GM18951 (cell line): ENCODE results near the gene PID1.

ENCODE experiments used
- POLR2A ChIP-seq: IDR thresholded peaks from 4 replicates; pipeline ENCODE4 v1.6.1; 2011; ENCODE audit warnings: mild to moderate bottlenecking; ENCODE audit not compliant: insufficient read length, insufficient read depth; ENCODE audit errors: extremely low read depth
- in situ Hi-C: fragments of 300-500 bp; cut with MboI; formaldehyde crosslinking; loops from one replicate; pipeline ENCODE4 v1.12.0; 2022; ENCODE audit warnings: low sequenced_read_pairs, mixed read lengths, inconsistent platforms; ENCODE audit not compliant: unreplicated experiment

Gene PID1

DNA sequence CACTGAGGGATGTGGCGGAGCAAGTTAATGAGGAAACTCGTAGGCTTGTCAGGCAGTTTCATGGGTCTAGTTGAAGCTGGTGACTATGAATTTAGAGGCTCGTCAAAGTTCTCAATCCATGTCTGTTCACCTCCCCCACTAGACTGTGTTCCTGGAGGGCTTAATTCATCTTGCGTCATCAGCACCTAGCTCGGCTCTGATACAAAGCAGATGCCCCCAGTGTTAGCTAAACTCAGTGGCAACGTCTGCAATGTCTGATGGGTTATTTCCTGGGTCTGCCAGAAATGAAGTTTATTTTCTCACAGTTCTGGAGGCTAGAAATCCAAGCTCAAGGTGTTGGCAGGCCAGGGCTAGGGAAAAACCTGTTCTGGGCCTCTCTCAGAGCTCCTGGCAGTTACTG is 140.6 kb downstream of the PID1 start:
- in situ Hi-C loops = no loop called here
- TF ChIP-seq POLR2A = no peak

DNA sequence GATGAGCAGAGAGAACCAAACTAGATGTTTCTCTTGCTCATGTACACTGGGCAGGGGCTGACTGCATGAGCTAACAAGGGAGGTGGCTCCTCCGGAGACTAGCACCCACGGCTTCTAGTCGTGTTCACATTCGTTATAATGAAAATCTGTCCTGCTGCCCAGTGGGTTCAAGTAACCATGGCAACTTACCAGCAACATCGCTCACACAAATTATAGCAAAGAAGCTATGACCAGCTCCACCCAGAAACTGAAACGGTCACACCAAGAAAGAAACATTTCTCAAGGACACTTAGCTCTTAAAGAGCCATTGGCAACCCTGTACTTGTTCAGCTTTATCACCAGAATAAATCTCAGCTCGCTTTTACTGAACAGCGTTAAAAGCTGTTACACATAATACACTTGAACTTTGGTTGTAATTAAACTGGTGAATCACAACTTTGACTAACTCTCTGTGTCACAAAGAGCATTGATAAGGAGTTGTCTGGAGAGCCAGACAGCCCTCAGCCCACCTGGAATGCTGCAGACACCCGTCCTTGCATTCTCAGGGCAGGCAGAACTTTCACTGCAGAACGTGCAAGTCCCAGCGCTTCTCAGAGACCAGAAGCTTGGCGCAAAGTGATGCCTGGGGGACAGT is 141.2 kb downstream of the PID1 start:
- no peak for TF ChIP-seq POLR2A
- in situ Hi-C loops = no loop called here

DNA sequence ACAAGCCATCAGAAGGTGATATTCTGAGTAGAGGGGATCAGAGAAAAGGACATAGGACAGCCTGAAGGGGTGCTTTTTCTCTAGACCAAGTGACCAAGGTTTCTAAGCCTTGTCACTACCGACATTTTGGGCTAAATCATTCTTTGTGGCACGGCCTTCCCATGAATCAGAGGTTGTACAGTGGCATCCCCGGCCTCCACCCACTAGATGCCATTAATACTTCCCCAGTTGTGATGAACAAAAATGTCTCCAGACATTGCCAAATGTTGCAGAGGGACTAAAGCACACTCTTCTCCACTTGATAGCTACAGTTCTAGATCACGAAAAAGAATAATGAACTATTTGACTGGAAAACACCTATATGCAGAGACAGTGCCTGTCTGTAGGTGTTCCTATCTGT is 143.6 kb downstream of the PID1 start:
- in situ Hi-C loops = no loop called here
- no peak for TF ChIP-seq POLR2A

DNA sequence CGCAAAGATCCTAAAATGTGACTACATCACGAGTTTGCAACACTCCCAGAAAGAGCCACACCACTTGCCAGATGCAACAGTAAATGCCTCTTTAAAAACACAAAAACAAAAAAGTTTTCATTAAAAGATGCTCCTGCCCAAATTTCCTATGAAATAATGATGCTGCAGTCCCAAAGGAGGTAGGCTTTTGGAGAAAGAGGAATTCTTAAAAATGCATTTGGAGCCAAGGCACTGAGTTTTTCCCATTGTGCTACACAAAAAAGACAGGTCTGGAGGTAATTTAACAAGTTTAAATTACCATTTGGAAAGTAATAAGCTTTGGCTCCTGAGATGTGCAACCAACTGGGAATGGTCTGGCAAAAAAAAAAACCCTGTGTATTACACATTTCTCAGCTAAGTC is 145.0 kb downstream of the PID1 start:
- in situ Hi-C loops = no loop called here
- TF ChIP-seq POLR2A = no peak

DNA sequence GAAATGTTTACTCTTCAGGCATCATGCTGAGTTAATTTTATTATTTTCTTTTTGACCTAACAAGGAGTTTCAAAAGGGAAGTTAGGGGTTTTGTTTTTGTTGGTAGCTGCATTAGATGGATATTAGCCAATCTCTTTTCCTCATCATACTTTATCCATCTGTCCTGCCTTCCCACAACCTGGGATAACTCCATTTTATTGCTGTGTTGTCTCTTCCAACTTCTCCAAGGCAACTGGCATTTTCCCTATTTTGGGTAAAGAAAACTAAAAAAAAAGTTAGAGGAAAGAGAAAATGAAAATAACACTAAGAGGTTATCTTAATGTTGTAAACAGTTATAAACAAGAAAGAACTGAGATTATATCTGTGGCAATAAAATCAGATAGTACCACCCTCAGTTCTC is 147.0 kb downstream of the PID1 start:
- in situ Hi-C loops = no loop called here

DNA sequence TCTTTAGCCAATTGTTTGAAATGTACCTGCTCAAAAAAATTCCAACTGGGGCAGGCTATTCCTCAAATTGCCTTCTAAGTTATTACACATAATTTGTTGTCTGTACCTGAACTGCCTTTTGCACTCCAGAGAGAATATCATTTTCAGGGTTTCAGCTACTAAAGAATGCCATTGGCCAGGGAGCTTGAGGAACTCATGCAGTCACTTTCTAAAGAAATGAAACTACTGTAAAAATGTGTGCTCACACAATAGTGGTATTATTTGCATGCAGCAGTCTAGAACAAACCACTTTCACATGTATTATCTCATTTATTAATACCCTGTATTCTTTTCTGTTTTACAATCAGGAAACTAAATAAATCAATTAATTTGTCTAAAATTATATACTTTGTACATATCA is 152.2 kb downstream of the PID1 start:
- TF ChIP-seq POLR2A = no peak
- in situ Hi-C loops = no loop called here

More for the DNA sequence above, 147.0 kb downstream of the PID1 start:
- TF ChIP-seq POLR2A = no peak

DNA sequence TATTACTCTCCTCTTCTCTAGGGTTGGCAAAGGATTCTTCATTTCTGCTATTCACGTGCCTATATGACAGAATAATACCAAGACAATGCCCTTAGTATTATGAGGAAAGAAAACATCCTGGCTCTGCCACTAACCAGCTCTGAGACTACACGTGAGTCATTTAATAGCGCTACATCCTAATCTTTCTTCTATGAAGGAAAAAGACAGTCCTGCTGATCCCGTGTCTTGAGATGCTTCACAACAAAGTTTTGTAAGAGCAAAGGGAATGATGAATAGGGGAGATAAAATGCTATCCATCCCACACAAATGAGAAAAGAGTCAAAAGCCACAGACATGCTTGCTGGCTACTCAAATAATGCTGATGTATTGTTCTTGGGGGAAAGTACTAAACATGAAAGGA is 152.8 kb downstream of the PID1 start:
- in situ Hi-C loops = no loop called here
- TF ChIP-seq POLR2A = no peak

DNA sequence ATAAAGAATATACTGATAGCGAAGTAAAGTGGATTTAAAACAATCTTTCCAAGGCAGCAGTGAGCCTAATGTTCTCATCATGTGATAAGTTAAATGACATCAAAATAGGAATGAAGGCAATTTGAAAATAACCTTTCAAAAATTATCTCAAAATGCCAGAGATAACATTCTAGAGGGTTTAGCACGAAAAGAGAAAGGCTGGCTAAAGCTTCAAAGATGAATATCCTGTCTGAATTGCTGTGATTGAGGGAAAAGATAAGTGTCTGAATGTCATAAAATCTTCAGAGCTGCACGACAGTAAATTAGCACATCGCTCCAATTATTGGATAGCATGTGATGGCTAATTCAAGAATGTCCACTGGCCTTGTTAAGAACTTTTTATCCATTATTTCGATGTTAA is 159.3 kb downstream of the PID1 start:
- in situ Hi-C loops = no loop called here
- no peak for TF ChIP-seq POLR2A

DNA sequence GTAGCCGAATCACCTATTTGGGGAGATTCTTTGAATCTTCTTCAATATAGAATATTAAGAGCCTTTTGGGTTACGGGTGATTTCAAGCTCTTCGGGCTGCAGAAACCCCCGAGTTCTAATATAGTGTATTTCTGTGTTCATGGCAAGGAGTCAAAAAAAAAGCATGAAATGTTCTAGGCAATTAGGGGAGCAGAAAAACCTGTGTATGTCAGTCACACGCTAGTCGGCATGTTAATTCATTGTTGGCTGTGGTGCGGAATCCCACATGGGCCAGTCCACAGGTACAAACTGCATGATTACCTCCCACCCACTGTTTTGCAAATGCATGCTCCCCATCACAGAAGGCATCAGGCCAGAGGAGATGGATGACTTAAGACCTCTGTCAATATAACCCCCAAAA is 161.9 kb downstream of the PID1 start:
- in situ Hi-C loops = no loop called here
- TF ChIP-seq POLR2A = no peak

DNA sequence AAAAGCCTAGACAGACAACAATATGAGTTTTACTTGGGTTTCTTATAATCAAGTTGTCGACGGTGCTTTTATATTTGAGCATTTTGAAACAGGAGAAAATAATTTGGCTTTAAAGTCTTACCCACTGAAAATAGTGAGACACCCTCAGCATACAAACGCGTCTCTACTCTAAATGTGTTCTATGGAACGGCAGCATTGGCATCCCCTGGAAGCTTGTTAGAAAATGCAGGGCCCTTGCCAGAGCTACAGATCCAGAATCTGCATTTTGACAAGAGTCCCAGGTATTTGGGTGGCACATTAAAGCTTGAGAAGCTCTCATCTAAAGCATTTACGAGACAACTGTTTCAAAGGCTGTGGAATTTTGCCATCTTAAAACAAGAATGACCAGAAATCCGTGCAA is 163.5 kb downstream of the PID1 start:
- in situ Hi-C loops = no loop called here
- no peak for TF ChIP-seq POLR2A

DNA sequence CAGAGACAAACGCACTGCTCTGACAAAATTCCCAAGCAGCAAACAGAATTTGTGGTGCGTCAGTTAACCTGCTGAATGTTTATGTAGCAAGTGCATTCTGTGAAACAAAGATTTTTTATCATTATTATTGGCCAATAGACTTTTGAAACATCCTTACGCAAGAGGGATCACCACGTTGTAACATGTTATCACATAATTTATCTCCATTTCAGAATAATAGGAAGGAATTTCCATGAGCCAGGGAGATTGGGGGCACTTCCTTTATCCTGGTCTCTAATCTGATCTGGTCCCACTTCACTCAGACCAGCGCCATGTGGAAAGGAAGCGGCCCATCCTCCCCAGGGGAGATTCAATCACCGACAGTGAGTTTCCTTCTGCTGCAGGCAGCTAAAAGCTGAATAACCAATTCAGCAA is 166.1 kb downstream of the PID1 start:
- no peak for TF ChIP-seq POLR2A
- in situ Hi-C loops = no loop called here

DNA sequence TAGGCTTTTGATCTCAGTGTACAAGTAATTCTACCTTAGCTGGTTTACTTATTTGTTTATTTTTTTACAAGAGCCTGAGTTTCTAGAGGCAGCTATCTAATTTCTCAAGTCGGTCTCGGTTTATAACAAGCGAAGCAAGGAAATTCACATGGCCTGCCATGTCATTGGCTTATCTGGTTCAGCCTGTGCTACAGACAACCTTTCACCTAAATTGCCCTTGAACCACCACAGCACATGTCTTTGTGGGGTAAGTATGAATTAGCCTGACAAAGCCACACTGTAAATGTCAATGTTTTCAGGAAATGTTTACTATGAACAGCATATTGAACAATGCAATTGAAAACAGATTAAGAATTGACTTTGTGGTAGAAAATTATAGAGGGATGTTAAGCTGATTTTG is 167.1 kb downstream of the PID1 start:
- in situ Hi-C loops = no loop called here
- no peak for TF ChIP-seq POLR2A

DNA sequence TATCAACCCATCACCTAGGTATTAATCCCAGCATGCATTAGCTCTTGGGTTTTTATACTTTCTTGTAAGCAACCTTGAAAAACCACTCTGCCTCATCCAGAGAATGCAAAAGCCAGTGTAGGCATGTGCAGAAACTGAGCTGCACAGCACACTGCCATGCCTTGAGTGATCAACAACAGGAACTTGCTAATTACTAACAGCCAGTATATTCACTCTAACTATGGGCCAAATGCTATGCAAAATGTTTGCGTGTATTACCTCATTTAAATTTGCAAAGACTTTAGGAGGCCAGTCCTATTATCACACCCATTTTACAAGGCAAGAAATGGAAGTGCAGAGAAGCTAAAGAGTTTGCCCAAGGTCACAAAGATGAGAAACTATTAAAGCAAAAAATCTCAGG is 169.8 kb downstream of the PID1 start:
- no peak for TF ChIP-seq POLR2A
- in situ Hi-C loops = no loop called here

DNA sequence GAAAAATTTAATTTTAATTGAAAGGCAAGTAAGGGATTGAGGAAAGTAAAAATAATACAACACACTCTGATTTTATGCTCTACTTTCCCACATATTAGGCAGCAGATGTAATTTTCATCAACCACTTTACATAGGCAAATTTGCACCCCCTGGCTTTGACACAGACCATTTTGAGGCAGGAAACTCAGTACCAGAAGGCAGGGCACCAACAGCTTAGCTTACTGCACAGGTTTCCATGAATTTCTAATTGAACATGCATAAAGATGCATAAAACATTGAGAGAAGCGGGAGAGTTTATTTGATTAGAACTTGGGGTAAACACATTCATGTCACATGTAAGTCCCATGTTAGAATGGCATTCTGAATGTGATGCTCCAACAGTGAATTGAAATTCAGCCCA is 171.9 kb downstream of the PID1 start:
- TF ChIP-seq POLR2A = no peak

DNA sequence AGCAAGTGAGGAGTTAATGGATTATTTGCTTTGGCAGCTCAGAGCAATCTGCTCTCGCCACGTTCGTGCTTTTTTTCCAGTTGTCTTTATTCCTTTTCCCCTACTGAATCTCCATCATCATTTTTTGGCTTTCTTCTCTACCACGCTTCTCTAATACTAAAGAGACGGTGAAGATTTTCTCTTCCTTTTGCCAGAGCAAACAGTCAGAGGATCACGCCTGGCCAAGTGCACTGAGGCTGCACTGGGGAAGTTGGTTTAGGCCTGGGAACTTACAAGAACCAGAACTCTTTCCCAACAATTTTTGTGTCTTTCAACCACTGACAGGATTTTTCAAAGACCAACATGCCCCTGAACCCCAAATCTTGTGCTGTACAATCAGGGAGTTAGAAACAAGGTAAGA is 172.3 kb downstream of the PID1 start:
- in situ Hi-C loops = no loop called here
- no peak for TF ChIP-seq POLR2A

More for the DNA sequence above, 171.9 kb downstream of the PID1 start:
- in situ Hi-C loops = no loop called here

DNA sequence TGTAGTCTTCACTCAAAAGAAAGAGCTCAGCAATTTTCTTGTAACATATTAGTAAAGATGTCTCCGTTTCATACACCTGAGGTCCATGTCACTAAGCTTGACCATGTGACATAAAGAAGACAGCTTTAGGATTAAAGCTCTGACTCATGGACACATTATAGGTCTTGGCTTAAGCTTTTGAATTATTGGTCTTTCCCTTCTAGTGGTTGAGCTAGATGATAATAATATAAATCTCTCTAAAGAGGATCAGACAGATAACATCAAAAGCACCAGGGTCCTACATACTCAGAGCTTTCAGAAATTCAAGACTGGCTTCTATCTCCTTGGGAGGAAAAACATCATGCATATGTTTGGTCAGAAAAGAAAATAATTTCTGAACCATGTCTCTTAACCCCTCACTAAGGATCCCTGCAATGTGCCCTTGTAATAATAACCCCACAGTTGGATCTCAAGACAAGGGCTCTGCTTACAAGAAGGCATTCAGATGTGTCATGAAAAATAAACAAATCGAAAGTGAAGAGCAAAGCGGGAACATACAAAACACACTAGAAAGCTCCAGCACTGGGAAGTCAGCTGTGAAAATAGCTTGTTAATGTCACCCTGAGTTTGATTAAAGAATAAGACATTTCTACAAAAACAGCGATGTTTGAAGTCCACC is 174.5 kb downstream of the PID1 start:
- in situ Hi-C loops = no loop called here
- no peak for TF ChIP-seq POLR2A
